Left ventricle myocardium superior (tissue), 1 donor: Measurements from ENCODE around the gene TMEM232. TPM values are rescaled to one million over a fixed set of nuclear protein-coding genes. Genes with fewer than 3 reads are reported as not detected.

Experiments used
- ATAC-seq: fragments of 200-7000 bp; cut with Tn5 transposase; one replicate; pipeline ENCODE4 v1.9.1; 2020; ENCODE audit warnings: mild to moderate bottlenecking, moderate library complexity
- DNase-seq: peaks from one replicate; pipeline ENCODE4 v3.0.0-alpha.2; 2020
- intact Hi-C: fragments of 100-400 bp; cut with micrococcal nuclease; formaldehyde crosslinking; loops from one replicate; pipeline ENCODE4 v1.11.0; 2022
- total RNA-seq: library from RNA; stranded (reverse); fragmentation: NEBNext Ultra II Directional; extraction: Animal tissue kit (Norgen Biotek cat#: 25700); gene quantifications from one replicate; pipeline ENCODE4 v1.2.1, GENCODE V29; 2021
- donor health status: DM: no; HTN: yes; CAD: no; lungs with severe emphysema.

The TMEM232 gene
- total RNA-seq, 1 donor from 2014 or later, result 2.9 TPM

DNA sequence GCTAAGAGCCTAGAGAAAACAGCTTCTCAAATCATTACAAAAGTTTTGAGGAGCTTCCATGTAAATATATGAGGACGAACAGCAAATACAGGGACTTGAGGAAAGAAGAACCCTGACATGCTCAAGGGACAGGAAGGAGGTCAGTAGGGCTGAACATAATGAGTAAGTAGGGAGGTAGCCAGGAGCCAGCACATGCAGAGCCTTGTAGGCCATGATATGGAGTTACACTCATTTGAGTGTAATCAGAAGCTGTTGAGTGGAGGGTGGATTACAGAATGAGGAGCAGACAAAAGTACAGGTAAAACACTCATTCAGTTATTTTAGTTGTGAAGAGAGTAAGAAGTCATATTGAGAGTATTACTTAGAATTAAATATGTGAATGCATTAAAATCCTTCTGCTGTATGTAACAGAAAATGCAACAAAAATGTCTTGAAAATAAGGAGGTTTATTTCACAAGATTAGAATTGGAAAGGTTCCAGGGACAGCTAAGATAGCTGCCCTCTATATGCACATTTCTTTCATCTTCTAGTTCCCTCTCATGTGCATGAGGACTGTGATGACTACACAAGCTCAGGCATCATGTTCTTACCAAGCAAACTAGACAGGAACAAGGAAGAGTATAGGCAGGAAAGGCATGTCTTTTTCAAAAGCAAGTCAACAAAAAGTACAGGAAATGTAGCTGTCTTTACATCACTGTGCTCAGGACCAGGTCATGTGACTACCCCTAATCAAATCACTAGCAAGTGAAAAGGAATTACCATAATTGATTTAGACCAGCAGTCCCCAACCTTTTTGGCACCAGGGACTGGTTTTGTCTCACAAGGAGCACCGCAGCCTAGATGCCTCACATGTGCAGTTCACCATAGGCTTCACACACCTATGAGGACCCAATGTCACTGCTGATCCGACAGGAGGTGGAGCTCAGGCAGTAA is 87.2 kb downstream of the TMEM232 start:
- ATAC-seq, result no peak
- DNase-seq, result peak; percentile 12
- intact Hi-C loops, result no loop called here

DNA sequence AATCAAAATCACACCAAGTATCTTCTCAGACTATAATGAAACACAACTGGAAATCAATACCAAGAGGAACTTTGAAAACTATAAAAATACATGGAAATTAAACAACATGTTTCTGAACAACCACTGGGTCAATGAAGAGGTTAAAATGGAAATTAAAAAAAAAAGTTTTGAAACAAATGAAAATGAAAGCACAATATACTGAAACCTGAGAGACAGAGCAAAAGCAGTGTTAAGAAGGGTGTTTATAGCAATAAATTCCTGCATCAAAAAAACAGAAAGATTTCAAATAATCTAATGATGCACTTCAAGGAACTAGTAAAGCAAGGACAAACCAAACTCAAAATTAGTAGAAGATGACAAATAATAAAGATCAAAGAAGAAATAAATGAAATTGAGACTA is 92.0 kb downstream of the TMEM232 start:
- intact Hi-C loops, result no loop called here
- ATAC-seq (no peak), DNase-seq (no peak)

DNA sequence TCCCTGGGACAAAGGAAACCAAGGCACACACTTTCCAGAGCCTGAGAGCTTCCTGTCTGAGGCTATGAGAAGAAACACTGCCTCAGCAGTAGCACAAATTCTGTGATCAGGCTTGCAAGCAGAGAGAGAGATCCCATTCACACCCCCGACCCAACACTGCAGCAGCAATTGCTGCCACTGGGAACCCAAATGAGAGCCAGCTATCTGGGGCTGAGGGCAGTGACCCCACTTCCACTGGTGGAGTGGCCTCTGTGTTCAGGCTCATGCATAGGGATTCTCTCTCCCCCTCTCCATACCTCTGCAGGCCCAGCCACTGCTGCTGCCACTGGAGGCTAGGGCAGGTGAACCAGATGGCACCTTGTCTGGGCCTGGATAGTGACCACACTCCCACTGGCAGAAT is 95.2 kb downstream of the TMEM232 start:
- no peak for ATAC-seq
- no peak for DNase-seq
- intact Hi-C loops, result no loop called here

DNA sequence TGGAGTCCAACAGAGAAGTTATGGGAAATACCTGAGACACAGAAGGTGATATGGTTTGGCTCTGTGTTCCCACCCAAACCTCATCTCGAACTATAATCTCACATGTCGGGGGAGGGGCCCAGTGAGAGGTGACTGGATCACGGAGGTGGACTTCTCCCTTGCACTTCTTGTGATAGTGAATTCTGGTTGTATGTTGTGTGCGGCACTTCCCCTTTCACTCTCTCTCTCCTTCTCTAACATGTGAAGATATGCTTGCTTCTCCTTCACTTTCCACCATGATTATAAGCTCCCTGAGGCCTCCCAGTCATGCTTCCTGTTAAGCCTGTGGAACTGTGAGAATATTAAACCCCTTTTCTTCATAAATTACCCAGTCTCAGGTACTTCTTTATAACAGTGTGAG is 96.1 kb downstream of the TMEM232 start:
- ATAC-seq, result no peak
- DNase-seq, result no peak
- intact Hi-C loops, result no loop called here

DNA sequence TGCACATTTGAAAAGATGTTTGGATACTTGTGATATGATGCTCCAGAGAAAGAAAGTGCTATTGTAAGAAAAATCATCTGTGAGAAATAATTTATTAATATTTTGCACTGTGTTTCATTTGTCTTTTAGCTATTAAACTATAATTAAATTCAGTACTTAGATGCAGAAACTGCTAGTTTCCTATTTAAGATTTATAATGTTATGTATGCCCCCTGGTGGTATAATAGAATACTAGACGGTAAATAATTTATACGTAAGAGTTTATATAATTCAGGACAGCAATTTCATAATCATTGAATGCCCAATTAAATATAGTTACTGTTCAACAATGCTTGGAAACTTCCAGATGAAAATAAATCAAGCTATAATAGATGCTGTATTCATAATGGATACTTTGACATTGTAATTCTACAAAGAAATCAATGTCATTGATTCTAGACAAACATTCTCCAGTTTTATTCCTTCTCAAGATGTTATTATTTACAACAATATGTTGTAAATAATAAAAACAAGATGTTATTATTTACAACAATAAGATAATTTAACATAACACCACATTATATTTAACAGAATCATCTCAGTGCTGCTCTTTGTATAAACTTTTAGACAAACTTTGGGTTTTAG is 101.0 kb downstream of the TMEM232 start:
- ATAC-seq (no peak), DNase-seq (no peak)
- intact Hi-C loops, result no loop called here

DNA sequence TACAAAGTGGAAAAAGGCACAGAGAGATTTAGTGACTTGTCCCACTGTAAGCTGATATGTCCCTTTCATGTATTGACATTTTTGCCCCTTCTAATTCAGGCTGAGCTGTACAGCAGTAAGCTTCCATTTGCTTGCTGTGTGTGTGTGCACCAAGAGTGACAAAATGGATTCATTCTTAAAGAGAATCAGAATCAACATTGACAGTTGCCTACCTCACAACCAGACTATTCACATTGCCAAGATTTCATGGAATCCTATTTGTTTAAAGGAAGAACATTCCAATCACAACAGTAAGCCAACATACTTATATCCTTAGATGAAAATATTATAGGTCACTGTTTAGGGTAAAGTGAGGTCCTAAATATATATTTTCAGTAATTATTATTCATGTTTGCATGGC is 102.6 kb downstream of the TMEM232 start:
- intact Hi-C loops, result no loop called here
- DNase-seq (no peak), ATAC-seq (no peak)

DNA sequence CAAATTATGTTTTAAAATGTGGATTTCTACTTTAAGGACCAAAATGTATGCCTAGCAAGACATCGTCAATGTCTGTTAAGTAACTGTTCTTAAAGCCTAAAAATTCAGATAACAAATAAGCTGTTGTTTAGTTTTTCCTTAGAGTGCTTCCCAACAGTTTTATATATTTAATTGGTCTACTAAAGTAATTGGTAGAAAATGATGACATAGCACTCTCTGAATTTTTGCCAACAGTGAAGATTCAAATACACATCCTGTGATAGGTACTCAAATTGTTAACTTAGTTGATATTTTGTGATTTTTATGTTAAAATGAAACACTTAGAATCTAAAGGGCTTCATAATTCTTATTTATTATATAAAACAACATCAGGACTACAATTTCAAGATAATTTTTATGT is 107.5 kb downstream of the TMEM232 start:
- no peak for DNase-seq
- no peak for ATAC-seq
- intact Hi-C loops, result no loop called here

DNA sequence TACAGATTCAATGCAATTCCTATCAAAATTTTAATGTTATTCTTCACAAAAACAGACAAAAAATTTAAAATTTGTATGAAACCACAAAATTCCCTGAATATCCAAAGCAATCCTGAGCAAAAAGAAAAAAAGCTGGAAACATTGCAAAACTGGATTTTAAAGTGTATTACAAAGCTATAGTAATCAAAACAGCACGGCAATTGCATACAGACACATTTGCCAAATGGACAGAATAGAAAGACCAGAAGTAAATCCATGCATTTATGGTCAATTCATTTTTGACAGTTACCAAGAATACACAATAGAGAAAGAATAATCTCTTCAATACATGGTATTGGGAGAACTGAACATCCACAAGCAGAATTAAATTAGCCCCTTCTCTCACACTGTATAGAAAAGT is 110.5 kb downstream of the TMEM232 start:
- intact Hi-C loops, result no loop called here
- DNase-seq (no peak), ATAC-seq (no peak)

DNA sequence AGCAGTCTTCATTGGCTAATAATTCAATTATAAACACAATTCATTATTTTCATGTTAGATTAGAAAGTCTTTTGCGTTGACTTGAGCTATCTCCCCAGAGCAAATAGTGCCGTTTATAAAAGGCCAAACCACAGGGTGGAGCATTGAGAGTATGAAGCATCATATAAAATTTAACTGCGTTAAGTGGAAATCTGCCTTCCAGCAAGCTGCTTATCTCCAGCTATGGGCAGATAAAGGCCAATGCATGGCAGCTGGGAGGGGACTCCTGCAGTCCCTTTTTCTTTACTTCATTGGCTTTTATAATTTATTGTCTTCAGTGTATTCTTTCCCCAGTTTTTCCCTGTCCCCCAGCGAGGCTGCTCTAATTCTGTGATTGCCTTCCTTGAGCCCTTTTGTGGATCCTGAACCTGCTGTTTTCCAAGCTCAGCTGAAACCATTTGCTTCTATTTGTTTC is 113.7 kb downstream of the TMEM232 start:
- no peak for ATAC-seq
- intact Hi-C loops, result no loop called here

DNA sequence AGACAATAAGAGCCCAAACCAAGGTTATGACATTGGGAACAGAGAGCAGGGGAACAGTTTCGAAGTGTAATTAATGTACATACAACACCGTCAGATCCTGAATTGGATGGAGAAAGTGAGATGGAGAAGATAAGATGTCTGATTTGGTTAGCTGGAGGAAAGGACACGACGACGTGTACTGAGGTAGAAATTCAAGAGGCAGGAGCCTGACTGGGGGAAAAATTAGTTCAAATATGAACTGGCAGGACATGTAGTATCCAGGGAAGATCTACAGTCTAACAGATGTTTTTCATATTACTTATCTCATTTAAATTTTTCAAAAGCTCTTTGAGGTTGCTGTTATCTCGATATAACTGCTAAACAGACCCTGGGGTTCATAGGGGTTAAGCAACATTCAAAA is 114.7 kb downstream of the TMEM232 start:
- intact Hi-C loops, result no loop called here
- DNase-seq (no peak), ATAC-seq (no peak)

More for the DNA sequence above, 113.7 kb downstream of the TMEM232 start:
- DNase-seq, result no peak

DNA sequence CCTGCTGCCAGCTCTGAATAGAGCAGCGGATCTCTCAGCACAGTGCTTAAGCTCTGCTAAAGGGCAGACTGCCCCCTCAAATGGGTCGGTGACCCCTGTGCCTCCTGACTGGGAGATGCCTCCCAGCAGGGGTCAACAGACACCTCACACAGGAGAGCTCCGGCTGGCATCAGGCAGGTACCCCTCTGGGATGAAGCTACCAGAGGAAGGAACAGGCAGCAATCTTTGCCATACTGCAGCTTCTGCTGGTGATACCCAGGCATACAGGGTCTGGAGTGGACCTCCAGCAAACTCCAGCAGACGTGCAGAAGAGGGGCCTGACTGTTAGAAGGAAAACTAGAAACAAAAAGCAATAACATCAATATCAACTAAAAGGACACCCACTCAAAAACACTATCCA is 131.6 kb downstream of the TMEM232 start:
- intact Hi-C loops, result no loop called here
- no peak for ATAC-seq
- DNase-seq, result no peak

DNA sequence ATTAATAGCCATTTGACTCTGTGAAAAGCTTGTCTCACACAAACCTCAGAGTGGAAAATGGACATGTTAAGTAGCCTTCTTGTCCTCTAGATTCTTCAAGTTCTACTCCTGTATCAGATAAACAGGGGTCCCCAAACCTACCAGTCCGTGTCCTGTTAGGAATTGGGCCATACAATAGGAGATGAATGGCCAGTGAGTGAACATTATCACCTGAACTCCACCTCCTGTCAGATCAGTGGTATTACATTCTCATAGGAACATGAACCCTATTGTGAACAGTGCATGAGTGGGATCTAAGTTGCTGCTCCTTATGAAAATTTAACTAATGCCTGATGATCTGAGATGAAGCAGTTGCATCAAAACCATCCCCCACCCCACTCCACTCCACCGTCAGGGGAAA is 136.3 kb downstream of the TMEM232 start:
- intact Hi-C loops, result no loop called here
- DNase-seq (no peak), ATAC-seq (peak; percentile 21)

DNA sequence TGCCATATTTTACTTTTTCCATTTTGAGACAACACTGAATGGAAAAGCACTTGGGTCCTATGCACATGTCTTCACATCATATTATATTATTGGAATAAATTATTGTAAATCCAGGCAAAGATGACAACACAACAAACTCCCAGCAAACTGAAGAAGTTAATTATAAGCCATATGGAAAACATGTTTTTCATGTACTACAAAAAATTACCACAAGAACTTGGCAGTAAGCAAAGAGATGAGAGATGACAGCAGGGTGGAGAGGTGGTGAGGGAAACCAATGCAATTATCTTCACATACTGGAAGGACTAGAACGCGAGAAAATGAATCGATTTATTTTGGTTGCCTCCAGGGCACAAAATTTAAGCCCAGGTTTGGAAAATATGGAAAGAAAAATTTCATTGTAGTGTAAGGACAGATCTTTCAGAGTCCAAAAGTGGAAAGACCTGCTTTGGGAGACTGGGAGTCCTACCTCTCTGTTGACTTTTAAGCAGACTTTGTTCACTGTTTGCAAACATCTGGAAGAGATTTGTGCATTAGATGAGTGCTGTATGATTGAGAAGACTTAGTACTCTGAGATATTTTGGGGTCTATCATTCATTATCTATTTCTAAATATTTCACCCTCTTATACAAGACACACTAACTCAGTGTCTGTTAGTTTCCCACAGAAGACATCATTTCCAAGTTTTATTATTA is 138.0 kb downstream of the TMEM232 start:
- no peak for ATAC-seq
- intact Hi-C loops, result no loop called here

DNA sequence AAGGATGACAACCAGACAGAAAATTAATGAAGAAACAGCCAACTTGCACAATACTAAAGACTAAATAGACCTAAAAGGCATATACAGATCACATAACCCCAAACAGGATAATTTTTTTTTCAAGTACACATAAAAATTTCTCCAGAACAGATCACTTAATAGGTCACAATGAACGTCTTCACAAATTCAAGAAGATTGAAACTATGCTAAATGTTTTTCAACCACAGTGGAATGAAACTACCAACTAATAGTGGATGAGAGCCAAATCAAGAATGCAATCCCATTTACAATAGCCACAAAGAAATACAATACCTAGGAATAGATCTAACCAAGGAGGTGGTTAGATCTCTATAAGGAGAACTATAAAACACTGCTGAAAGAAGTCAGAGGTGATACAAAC is 145.8 kb downstream of the TMEM232 start:
- intact Hi-C loops, result no loop called here
- no peak for ATAC-seq
- DNase-seq, result no peak

More for the DNA sequence above, 138.0 kb downstream of the TMEM232 start:
- no peak for DNase-seq

DNA sequence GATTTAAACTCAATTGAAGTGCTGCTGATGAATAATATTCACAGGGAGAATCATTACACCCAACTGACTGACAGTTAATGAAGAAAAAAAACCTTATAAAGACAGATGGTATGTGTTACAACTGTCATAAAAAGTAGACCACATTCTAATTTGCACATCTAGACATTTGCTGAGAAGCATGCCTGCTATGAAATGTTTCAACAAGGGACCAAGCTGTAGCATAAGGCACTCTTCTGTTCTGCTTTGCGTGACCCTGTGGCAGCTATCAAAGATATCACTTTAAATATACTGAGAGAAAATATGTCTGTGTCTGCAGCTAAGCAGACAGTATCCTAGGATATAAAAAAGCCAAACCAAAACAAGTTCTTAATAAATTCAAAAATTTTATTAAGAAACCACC is 153.7 kb downstream of the TMEM232 start:
- intact Hi-C loops, result no loop called here
- ATAC-seq (no peak), DNase-seq (no peak)

DNA sequence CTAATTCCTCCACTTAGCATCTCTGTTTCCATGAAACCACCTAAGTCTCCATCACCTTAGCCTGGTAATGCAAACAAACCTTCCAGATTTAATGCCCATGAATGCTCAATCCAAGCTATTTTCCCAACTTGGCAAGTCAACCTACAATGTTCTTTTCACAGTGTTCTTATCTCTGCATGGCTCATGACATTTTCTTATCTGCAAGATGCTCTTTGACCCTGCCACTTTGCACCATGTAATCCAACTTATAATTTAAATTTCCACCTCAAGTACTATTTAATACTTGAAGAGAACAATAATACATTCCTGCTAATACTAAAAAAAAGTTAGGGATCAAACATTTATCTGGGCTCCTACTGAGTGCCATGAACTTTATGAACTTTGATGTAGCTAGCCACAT is 164.3 kb downstream of the TMEM232 start:
- DNase-seq (no peak), ATAC-seq (no peak)
- intact Hi-C loops, result no loop called here

DNA sequence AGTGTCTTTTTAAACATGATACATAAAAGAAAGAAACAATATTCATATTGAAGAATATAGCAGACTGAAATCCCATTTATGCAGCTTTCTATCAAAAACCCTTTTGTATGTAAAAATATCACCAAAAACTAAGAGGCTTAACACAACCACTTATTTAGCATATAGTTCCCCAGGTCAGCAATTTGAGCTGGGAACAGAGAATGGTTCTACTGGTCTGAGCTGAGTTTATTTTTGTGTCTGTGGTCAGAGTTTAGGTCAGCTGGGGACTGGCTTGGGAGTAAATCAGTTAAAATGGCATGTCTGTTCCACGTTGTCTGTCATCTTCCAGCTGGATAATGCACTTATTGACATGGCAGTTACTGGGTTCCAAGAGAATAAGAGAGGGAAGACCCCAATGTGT is 165.0 kb downstream of the TMEM232 start:
- intact Hi-C loops, result no loop called here
- DNase-seq (no peak), ATAC-seq (no peak)

DNA sequence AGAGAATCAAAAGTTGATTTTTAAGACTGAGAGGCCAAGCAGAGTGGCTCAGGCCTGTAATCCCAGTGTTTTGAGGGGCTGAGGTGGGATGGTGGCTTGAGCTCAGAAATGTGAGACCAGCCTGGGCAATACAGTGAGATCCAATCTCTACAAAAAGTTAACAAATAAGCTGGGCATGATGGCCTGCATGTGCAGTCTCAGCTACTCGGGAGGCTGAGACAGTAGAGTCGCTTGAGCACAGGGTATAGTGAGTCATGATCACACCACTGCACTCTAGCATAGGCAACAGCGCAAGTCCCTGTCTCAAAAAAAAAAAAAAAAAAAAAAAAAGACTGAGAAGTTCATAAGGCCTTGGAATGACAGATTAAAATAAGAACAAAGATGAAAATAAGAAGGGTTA is 177.2 kb downstream of the TMEM232 start:
- DNase-seq (no peak), ATAC-seq (no peak)
- intact Hi-C loops, result no loop called here

DNA sequence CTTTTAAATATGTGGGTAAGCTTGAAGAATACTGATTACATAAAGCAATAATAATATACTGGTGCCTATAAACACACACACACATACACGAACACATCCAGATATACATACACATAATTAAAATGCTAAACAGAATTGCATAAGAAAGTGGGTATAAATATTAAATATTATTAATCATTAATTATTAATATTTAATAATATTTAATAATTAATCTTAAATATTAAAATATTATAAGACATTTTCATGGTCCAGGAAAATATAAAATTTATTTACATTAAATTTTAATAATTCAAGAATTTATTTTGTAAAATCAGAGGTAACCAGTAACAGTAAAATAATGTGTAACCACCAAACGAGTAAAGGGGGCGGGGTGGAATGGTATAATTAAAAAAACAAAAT is 178.3 kb downstream of the TMEM232 start:
- intact Hi-C loops, result no loop called here
- DNase-seq (no peak), ATAC-seq (no peak)

DNA sequence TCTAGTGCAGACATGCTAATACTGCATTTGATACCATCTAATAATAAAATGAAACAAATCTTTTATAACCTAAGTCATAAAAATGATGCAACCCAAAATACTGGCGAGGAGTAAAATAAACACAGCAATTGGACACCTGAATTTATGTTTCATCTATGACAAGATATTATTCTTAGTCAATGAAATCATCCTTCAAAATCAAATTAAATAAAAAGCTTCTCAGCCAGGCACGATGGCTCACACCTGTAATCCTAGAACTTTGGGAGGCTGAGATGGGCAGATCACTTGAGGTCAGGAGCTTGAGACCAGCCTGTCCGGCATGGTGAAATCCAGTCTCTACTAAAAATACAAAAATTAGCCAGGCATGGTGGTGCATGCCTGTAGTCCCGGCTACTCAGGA is 179.0 kb downstream of the TMEM232 start:
- DNase-seq (no peak), ATAC-seq (no peak)
- intact Hi-C loops, result no loop called here
